ENCODE measurements around the gene HMCN2.
A peak's percentile ranks its signal among the peaks of the same experiment; 100 is the strongest.

The HMCN2 gene

DNA sequence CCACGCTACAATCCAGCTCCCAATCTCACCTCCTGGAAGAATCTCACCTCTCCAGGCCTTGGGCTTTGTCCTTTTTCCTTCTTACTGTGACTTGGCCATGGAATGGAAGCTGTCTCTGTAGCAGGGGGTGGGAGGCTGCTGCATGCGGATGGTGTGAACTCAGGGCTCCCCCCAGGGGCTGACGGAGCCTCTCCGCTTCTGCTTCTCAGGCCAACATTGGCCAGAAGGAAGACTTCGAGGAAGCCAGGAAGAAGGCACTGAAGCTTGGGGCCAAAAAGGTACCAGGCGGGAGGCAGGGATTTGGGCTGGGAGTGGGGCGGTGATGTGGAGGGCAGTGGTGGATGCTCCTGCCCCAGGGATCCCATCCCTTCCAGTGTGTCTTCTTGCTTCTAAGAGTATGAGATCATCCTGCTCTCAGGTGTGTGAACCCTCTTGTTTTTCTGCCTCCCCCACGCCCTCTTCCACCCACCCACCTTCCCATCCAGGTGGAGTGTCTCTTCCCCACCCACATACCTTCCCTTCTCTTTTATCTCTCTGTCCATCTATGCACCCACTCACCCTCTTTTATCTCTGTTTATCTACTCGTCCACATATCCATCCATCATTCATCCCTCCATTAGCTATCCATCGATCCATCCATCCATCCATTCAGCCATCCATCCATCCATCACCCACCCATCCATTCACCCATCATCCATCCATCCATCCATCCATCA is 188.7 kb downstream of the HMCN2 start:
- TF ChIP-seq CTCF (IDR thresholded peaks at IDR 0.05; ENCODE audit: low read length, missing control alignments): no peak
- no peak overlapping the region for H3K4me3 ChIP-seq (replicated peaks; ENCODE audit: low read depth, low read length)
- no peak for DNase-seq (ENCODE audit: low read depth)

GRCh38 chr9:130454812-130455325 is 189.3 kb downstream of the HMCN2 start:
- no peak overlapping the region for H3K4me3 ChIP-seq (replicated peaks; ENCODE audit: low read depth, low read length)
- no peak for TF ChIP-seq CTCF (IDR thresholded peaks at IDR 0.05; ENCODE audit: low read length, missing control alignments)
- no peak for DNase-seq (ENCODE audit: low read depth)

GRCh38 chr9:130458027-130458803 is 192.7 kb downstream of the HMCN2 start:
- no peak overlapping the region for H3K4me3 ChIP-seq (replicated peaks; ENCODE audit: low read depth, low read length)
- TF ChIP-seq CTCF (IDR thresholded peaks at IDR 0.05; ENCODE audit: low read length, missing control alignments): no peak
- DNase-seq (ENCODE audit: low read depth): no peak

- no peak for TF ChIP-seq CTCF (IDR thresholded peaks at IDR 0.05; ENCODE audit: low read length, missing control alignments)
- no peak for DNase-seq (ENCODE audit: low read depth)
- no peak overlapping the region for H3K4me3 ChIP-seq (replicated peaks; ENCODE audit: low read depth, low read length)
Measured at GRCh38 chr9:130458804-130459067, 193.2 kb downstream of the HMCN2 start.

GRCh38 chr9:130459151-130459550 is 193.6 kb downstream of the HMCN2 start:
- TF ChIP-seq CTCF (IDR thresholded peaks at IDR 0.05; ENCODE audit: low read length, missing control alignments): no peak
- no peak overlapping the region for H3K4me3 ChIP-seq (replicated peaks; ENCODE audit: low read depth, low read length)
- DNase-seq (ENCODE audit: low read depth): peak; percentile 52

DNA sequence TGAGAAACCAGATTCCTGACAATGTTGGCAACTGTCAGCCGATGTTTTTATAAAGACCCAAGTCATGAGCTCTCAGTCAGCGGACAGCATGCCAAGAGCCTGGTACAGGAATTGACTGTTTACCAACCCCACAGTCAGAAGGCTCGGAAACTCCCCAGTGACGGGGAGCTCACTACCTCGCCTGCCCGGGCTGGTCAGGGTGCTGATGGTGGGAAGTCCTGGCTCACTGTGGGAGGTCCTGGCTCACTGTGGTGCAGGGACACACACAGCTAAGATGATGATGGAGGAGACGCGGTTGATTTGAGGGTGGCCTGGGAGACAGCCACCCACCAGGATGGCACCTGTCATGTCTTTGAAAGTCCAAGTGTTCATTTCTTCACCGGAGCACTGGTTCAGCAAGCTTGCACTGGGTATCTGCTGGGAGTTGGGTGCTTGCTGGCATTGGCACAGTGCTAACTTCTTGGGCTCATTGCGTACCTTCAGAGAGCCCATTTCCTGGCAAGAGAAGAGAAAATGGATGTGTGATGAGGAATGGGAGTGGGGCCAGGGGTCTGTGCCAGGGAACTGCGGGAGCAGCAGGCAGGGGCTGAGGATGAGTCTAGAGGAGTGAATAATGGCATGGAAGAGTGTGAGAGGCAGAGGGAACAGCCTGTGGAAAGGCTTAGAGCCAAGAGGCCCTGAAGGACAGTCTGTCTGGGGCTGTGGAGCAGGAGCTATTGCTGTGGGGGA is 194.5 kb downstream of the HMCN2 start:
- TF ChIP-seq CTCF (IDR thresholded peaks at IDR 0.05; ENCODE audit: low read length, missing control alignments): no peak
- H3K4me3 ChIP-seq (replicated peaks; ENCODE audit: low read depth, low read length): no peak overlapping the region
- DNase-seq (ENCODE audit: low read depth): no peak

Data from fibroblast of pulmonary artery (primary cell).